Activated naive CD4-positive, alpha-beta T cell treated with anti-CD3 and anti-CD28 coated beads for 36 hours (primary cell): ENCODE data around the gene SLC26A8. TPM values are rescaled to one million over a fixed set of nuclear protein-coding genes. Genes with fewer than 3 reads are reported as not detected.
"Not testable (repeated sequence)": the region's sequence is repeated elsewhere in the genome, so short reads cannot be mapped to it uniquely, and the experiment has no call there.

Experiments used
- CTCF ChIA-PET: fragments of 350-600 bp; sonication (Branson Sonifier 250); formaldehyde crosslinking; loops from one replicate; lab custom pipeline; 2021; ENCODE audit warnings: antibody characterized with exemption; lab: Charles Lee
- DNase-seq: peaks from one replicate; pipeline ENCODE4 v3.0.0-alpha.2; 2020
- H3K27ac Mint-ChIP-seq: one replicate; pipeline ENCODE4 v1.8.0; 2021; ENCODE audit warnings: mild to moderate bottlenecking, mixed read lengths
- H3K27me3 Mint-ChIP-seq: one replicate; pipeline ENCODE4 v1.8.0; 2021; ENCODE audit warnings: low read depth, mixed read lengths
- H3K36me3 Mint-ChIP-seq: one replicate; pipeline ENCODE4 v1.8.0; 2021; ENCODE audit warnings: low read depth, mixed read lengths
- H3K4me1 Mint-ChIP-seq: one replicate; pipeline ENCODE4 v1.8.0; 2021; ENCODE audit warnings: low read depth, mixed read lengths
- H3K4me3 Mint-ChIP-seq: one replicate; pipeline ENCODE4 v1.8.0; 2021; ENCODE audit warnings: mild to moderate bottlenecking, moderate library complexity, mixed read lengths
- H3K9me3 Mint-ChIP-seq: one replicate; pipeline ENCODE4 v1.8.0; 2021; ENCODE audit warnings: mixed read lengths
- intact Hi-C: fragments of 100-400 bp; cut with micrococcal nuclease; formaldehyde crosslinking; loops from one replicate; pipeline ENCODE4 v1.15.1; 2023
- total RNA-seq, 2 experiments: library from RNA; stranded (reverse); gene quantifications; one replicate each; pipeline ENCODE4 v1.2.3, GENCODE V29; 2021

Gene SLC26A8
- total RNA-seq, 2 experiments from 2014 or later: not detected

GRCh38 chr6:35916893-35917292 is 107.5 kb downstream of the SLC26A8 start:
- peaks cover 49% of the 10 kb centered on the region for H3K36me3 Mint-ChIP-seq
- not testable (repeated sequence) for H3K27ac Mint-ChIP-seq, H3K4me3 Mint-ChIP-seq, H3K27me3 Mint-ChIP-seq, DNase-seq, H3K9me3 Mint-ChIP-seq
- CTCF ChIA-PET: interaction anchor here (0.6 to 1.4 kb wide), 3 partner anchors 158 to 225 kb away, joined by 3 to 5 read pairs (median 3); partner anchors contain the start of gene ARMC12
- intact Hi-C loops: loop anchor here (5.0 kb wide), 2 partner anchors 205 to 250 kb away; no protein-coding TSS in a partner anchor
- peaks cover 33% of the 10 kb centered on the region for H3K4me1 Mint-ChIP-seq

GRCh38 chr6:35916056-35916455 is 108.4 kb downstream of the SLC26A8 start:
- Mint-ChIP-seq H3K4me3 (no peak overlapping the region), H3K27me3 (no peaks in the 10 kb centered on the region), H3K36me3 (peaks cover 56% of the 10 kb centered on the region), H3K4me1 (peaks cover 30% of the 10 kb centered on the region), H3K27ac (no peak overlapping the region), H3K9me3 (no peaks in the 10 kb centered on the region)
- DNase-seq: no peak
- CTCF ChIA-PET: no interaction called here
- intact Hi-C loops: loop anchor here (5.0 kb wide), 2 partner anchors 206 to 249 kb away; no protein-coding TSS in a partner anchor

DNA sequence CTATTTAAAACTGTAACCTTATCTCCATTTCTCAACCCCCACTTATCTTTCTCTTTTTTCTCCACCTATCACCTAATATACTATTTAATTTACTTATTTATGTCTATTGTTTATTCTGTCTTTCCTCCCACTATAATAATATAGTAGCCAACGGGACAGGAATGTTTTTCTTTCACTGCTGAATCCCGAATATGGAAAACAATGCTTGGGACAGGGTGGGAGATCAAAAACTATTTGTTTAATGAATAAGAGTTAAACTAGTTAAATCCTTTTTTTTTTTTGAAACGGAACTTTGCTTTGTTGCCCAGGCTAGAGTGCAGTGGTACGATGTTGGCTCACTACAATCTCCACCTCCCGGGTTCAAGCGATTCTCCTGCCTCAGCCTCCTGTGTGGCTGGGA is 109.9 kb downstream of the SLC26A8 start:
- no peaks in the 10 kb centered on the region for H3K27me3 Mint-ChIP-seq
- H3K9me3 Mint-ChIP-seq: peaks cover 4% of the 10 kb centered on the region
- H3K36me3 Mint-ChIP-seq: peaks cover 64% of the 10 kb centered on the region
- H3K4me1 Mint-ChIP-seq: peaks cover 32% of the 10 kb centered on the region
- H3K4me3 Mint-ChIP-seq: no peak overlapping the region
- CTCF ChIA-PET: no interaction called here
- intact Hi-C loops: no loop called here
- DNase-seq: no peak
- no peak overlapping the region for H3K27ac Mint-ChIP-seq

DNA sequence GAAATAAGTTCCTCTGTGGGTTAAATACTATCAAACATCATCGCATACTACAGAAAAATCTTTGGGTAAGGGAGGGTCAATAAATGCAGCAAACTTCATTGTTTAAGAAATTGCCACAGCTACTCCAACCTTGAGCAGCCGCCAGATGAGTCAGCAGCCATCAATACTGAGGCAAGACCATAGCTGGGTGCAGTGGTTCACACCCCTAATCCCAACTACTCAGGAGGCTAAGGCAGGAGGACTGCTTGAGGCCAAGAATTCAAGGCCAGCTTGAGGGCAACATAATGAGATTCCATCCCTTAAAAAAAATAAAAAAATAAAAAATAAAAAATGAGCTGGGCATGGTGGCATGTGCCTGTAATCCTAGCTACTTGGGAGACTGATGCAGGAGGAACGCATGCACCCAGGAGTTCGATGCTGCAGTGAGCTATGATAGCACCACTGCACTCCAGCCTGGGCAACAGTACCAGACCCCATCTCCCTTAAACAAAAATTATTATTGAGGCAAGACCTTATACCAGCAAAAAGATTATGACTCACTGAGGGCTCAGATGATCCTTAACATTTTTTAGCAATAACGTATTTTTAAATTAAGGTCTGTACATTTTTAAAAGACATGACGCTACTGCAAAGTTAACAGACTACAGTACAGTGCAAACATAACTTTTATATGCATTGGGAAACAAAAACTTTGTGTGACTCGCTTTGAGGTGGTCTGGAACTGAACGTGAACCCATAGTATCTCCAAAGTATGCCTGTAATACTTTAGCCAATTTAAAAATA is 112.4 kb downstream of the SLC26A8 start:
- DNase-seq: no peak
- no peak overlapping the region for H3K27ac Mint-ChIP-seq
- H3K9me3 Mint-ChIP-seq: peaks cover 17% of the 10 kb centered on the region
- H3K36me3 Mint-ChIP-seq: peaks cover 67% of the 10 kb centered on the region
- CTCF ChIA-PET: interaction anchor here (0.6 kb wide), 2 partner anchors 44 to 301 kb away, joined by 3 to 4 read pairs; no protein-coding TSS in a partner anchor
- intact Hi-C loops: no loop called here
- no peaks in the 10 kb centered on the region for H3K27me3 Mint-ChIP-seq
- peaks cover 22% of the 10 kb centered on the region for H3K4me1 Mint-ChIP-seq
- no peak overlapping the region for H3K4me3 Mint-ChIP-seq

GRCh38 chr6:35909571-35909970 is 114.9 kb downstream of the SLC26A8 start:
- H3K27ac Mint-ChIP-seq, CTCF ChIA-PET, H3K4me3 Mint-ChIP-seq, intact Hi-C loops, DNase-seq, H3K27me3 Mint-ChIP-seq: not testable (repeated sequence)
- H3K4me1 Mint-ChIP-seq: peaks cover 28% of the 10 kb centered on the region
- peaks cover 17% of the 10 kb centered on the region for H3K9me3 Mint-ChIP-seq
- peaks cover 66% of the 10 kb centered on the region for H3K36me3 Mint-ChIP-seq

DNA sequence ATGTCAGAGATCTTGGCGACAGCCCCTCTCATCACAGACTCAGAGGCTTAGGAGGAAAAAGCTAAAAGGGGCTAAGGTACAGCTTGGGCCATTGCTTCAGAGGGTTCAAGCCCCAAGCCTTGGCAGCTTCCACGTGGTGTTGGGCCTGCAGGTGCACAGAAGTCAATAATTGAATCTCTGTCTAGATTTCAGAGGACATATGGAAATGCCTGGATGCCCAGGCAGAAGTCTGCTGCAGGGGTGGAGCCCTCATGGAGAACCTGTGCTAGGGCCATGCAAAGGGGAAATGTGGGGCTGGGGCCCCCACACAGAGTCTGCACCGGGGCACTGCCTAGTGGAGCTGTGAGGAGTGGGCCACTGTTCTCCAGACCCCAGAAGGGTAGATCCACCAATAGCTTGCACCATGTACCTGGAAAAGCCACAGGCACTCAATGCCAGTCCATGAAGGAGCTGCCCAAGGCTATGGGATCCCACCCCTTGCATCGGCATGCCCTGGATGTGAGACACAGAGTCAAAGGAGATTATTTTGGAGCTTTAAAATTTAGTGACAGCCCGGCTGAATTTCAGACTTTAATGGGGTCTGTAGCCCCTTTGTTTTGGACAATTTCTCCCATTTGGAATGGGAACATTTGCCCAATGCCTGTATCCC is 115.6 kb downstream of the SLC26A8 start:
- intact Hi-C loops, H3K27me3 Mint-ChIP-seq, DNase-seq: not testable (repeated sequence)

DNA sequence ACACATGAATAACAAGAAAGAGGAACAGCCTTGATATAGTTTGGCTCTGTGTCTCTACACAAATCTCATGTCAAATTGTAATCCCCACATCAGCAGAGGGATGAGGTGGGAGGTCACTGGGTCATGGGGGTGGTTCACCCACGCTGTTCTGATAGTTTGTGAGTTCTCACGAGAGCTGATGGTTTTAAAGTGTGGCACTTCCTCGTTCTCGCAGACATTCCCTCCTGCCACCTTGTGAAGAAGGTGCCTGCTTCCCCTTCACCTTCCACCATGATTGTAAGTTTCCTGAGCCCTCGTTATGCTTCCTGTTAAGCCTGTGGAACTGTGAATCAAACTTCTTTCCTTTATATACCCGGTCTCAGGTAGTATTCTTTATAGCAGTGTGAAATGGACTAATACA is 116.7 kb downstream of the SLC26A8 start:
- Mint-ChIP-seq H3K9me3 (peaks cover 17% of the 10 kb centered on the region), H3K27ac (no peak overlapping the region), H3K4me1 (peaks cover 28% of the 10 kb centered on the region), H3K27me3 (no peaks in the 10 kb centered on the region), H3K4me3 (no peak overlapping the region), H3K36me3 (peaks cover 57% of the 10 kb centered on the region)
- intact Hi-C loops: no loop called here
- CTCF ChIA-PET: interaction anchor here (0.7 kb wide), 1 partner anchor 16 kb away, joined by 3 read pairs; no protein-coding TSS in a partner anchor
- no peak for DNase-seq

More for the DNA sequence above, 115.6 kb downstream of the SLC26A8 start:
- Mint-ChIP-seq H3K9me3 (peaks cover 17% of the 10 kb centered on the region), H3K4me1 (peaks cover 28% of the 10 kb centered on the region), H3K36me3 (peaks cover 64% of the 10 kb centered on the region)
- CTCF ChIA-PET, H3K4me3 Mint-ChIP-seq, H3K27ac Mint-ChIP-seq: not testable (repeated sequence)

GRCh38 chr6:35906499-35906846 is 118.0 kb downstream of the SLC26A8 start:
- Mint-ChIP-seq H3K4me1 (peaks cover 24% of the 10 kb centered on the region), H3K27ac (no peak overlapping the region), H3K36me3 (peaks cover 46% of the 10 kb centered on the region), H3K4me3 (no peak overlapping the region), H3K27me3 (no peaks in the 10 kb centered on the region), H3K9me3 (peaks cover 17% of the 10 kb centered on the region)
- DNase-seq: no peak
- CTCF ChIA-PET: no interaction called here
- intact Hi-C loops: no loop called here

- Mint-ChIP-seq H3K9me3 (peaks cover 16% of the 10 kb centered on the region), H3K36me3 (peaks cover 43% of the 10 kb centered on the region), H3K27me3 (no peaks in the 10 kb centered on the region)
Observed at GRCh38 chr6:35905841-35906498, 118.5 kb downstream of the SLC26A8 start.

DNA sequence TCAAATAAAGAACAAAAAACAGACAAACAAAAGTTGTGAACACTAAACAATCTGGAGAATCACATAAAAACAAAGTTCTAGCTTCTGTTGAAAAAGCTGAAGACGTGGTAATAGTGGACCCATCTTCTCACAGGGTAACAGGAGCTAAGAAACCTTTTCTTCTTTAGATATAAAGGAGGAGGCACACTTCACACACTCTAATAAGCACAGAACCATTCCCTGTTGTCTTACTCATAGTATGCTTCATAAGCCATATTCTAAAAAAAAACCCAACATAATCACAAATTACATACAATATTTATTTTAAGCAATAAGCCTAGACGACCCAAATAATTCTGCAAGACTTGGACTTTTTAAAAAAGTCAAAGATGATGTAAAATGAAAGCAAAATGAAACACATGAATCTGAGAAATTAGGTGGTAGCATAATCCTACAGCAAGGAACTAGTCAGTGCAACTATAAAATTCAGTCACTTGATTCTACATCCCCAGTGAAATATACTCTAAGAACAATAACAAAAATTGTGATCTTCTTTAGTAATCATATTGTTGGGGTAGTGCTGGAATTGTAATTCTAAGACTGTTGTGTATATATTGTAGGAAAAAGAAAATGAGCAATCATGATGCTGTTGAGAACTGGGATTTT is 119.2 kb downstream of the SLC26A8 start:
- no peak for DNase-seq
- H3K27ac Mint-ChIP-seq: no peak overlapping the region
- no peaks in the 10 kb centered on the region for H3K27me3 Mint-ChIP-seq
- CTCF ChIA-PET: interaction anchor here (0.8 to 0.9 kb wide), 2 partner anchors 20 to 47 kb away, joined by 5 to 8 read pairs; no protein-coding TSS in a partner anchor
- H3K4me1 Mint-ChIP-seq: peaks cover 22% of the 10 kb centered on the region
- no peak overlapping the region for H3K4me3 Mint-ChIP-seq
- H3K9me3 Mint-ChIP-seq: peaks cover 16% of the 10 kb centered on the region
- H3K36me3 Mint-ChIP-seq: peaks cover 42% of the 10 kb centered on the region
- intact Hi-C loops: no loop called here

More at GRCh38 chr6:35905841-35906498, 118.5 kb downstream of the SLC26A8 start:
- no peak for DNase-seq
- intact Hi-C loops: no loop called here
- CTCF ChIA-PET: interaction anchor here (0.8 kb wide), 1 partner anchor 47 kb away, joined by 8 read pairs; no protein-coding TSS in a partner anchor
- Mint-ChIP-seq H3K27ac (no peak overlapping the region), H3K4me3 (no peak overlapping the region), H3K4me1 (peaks cover 23% of the 10 kb centered on the region)

GRCh38 chr6:35903679-35904078 is 120.8 kb downstream of the SLC26A8 start:
- intact Hi-C loops: no loop called here

More at GRCh38 chr6:35903679-35904078, 120.8 kb downstream of the SLC26A8 start:
- no peak for DNase-seq
- Mint-ChIP-seq H3K36me3 (peaks cover 35% of the 10 kb centered on the region), H3K4me1 (peaks cover 16% of the 10 kb centered on the region), H3K27ac (no peak overlapping the region), H3K27me3 (no peaks in the 10 kb centered on the region), H3K9me3 (peaks cover 4% of the 10 kb centered on the region), H3K4me3 (no peak overlapping the region)
- CTCF ChIA-PET: interaction anchor here (0.7 kb wide), 1 partner anchor 47 kb away, joined by 3 read pairs; no protein-coding TSS in a partner anchor
